Caco-2 (cell line): ENCODE results near the gene SCAP. TPM values are rescaled to one million over a fixed set of nuclear protein-coding genes. Genes with fewer than 3 reads are reported as not detected.
"Not testable (repeated sequence)": the region's sequence is repeated elsewhere in the genome, so short reads cannot be mapped to it uniquely, and the experiment has no call there.

Experiments
- BruUV-seq: library from RNA; stranded (reverse); fragments of 400-500 nt; replicated peaks from 2 replicates; lab custom pipeline; 2021; lab: Mats Ljungman, UMichigan
- CTCF ChIA-PET: fragments of 300-600 bp; sonication (Branson Sonifier 250); formaldehyde crosslinking; loops from one replicate; lab custom pipeline; 2022; ENCODE audit warnings: antibody characterized with exemption; lab: Charles Lee
- POLR2A ChIA-PET: fragments of 300-600 bp; sonication (Branson Sonifier 250); formaldehyde crosslinking; loops from one replicate; lab custom pipeline; 2022; ENCODE audit warnings: antibody characterized with exemption; lab: Charles Lee
- DNase-seq, 2 experiments: peaks; one replicate each; pipeline versions ENCODE4 v3.0.0 to v3.0.0-alpha.2; 2020 to 2022
- H3K27me3 ChIP-seq: replicated peaks from 2 replicates; pipeline ENCODE4 v1.6.0; 2011; ENCODE audit warnings: low read length; ENCODE audit not compliant: control insufficient read depth, insufficient read depth
- H3K36me3 ChIP-seq: 2 replicates; pipeline ENCODE4 v1.5.1; 2011; ENCODE audit warnings: low read length; ENCODE audit not compliant: control insufficient read depth, insufficient read depth
- H3K4me1 ChIP-seq: fragments of 250-450 bp; sonication (Bioruptor Pico); 2 replicates; pipeline ENCODE4 v1.5.1; 2020; ENCODE audit warnings: mild to moderate bottlenecking
- H3K4me3 ChIP-seq: 2 replicates; pipeline ENCODE4 v1.5.1; 2011; ENCODE audit warnings: low read depth, mild to moderate bottlenecking, control low read depth, low read length
- H3K9me3 ChIP-seq: fragments of 250-450 bp; sonication (Bioruptor Pico); 2 replicates; pipeline ENCODE4 v1.5.1; 2020; ENCODE audit warnings: mild to moderate bottlenecking, moderate library complexity
- H3K27ac Mint-ChIP-seq: one replicate; pipeline ENCODE4 v1.8.0; 2022; ENCODE audit warnings: mixed read lengths; ENCODE audit not compliant: unreplicated experiment
- H3K27me3 Mint-ChIP-seq: one replicate; pipeline ENCODE4 v1.8.0; 2022; ENCODE audit warnings: mixed read lengths; ENCODE audit not compliant: insufficient read depth, unreplicated experiment
- H3K36me3 Mint-ChIP-seq: one replicate; pipeline ENCODE4 v1.8.0; 2022; ENCODE audit warnings: mild to moderate bottlenecking, mixed read lengths; ENCODE audit not compliant: insufficient read depth, unreplicated experiment
- H3K4me1 Mint-ChIP-seq: one replicate; pipeline ENCODE4 v1.8.0; 2022; ENCODE audit warnings: low read depth, mixed read lengths; ENCODE audit not compliant: unreplicated experiment
- H3K4me3 Mint-ChIP-seq: one replicate; pipeline ENCODE4 v1.8.0; 2022; ENCODE audit warnings: mild to moderate bottlenecking, moderate library complexity, mixed read lengths; ENCODE audit not compliant: unreplicated experiment
- H3K9me3 Mint-ChIP-seq: one replicate; pipeline ENCODE4 v1.8.0; 2022; ENCODE audit warnings: mixed read lengths; ENCODE audit not compliant: unreplicated experiment
- CTCF ChIP-seq, 2 experiments: fragments of 200-600 bp in 1 of 2; IDR thresholded peaks; 1 replicate in 1 of 2; 2 replicates in 1 of 2; pipeline versions ENCODE4 v1.5.1 to v1.8.0; 2011 to 2022; ENCODE audit warnings: antibody characterized with exemption in 1 of 2, control low read depth in 1 of 2, inconsistent platforms in 1 of 2, low read depth in 1 of 2, low read length in 1 of 2, mild to moderate bottlenecking in 1 of 2, moderate library complexity in 1 of 2; ENCODE audit not compliant: insufficient read depth in 1 of 2, severe bottlenecking in 1 of 2, unreplicated experiment in 1 of 2
- intact Hi-C: fragments of 100-400 bp; cut with micrococcal nuclease; formaldehyde crosslinking; loops from one replicate; pipeline ENCODE4 v1.10.0; 2022; ENCODE audit not compliant: unreplicated experiment
- total RNA-seq: library from RNA; stranded (reverse); gene quantifications from 2 replicates; pipeline ENCODE4 v1.2.3, GENCODE V29; 2022

Gene SCAP
- total RNA-seq, 1 experiment from 2014 or later, result 115 TPM

DNA sequence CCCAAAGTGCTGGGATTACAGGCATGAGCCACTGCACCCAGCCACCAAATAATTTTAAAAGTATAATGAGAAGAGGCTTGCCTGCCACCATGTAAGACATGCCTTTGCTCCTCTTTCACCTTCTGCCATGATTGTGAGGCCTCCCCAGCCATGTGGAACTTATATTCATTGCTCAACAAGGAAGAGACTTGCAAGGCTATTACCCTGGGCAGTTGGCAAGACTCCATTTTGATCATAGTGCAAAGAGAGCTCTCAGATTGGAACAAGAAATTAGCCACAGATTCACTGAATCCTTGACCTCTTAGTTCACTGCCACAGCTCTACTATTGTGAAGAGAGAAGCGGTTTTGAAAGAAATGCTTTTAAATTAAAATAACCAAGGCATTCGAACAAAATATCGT, 6.1 kb downstream of the SCAP start:
- POLR2A ChIA-PET, result no interaction called here
- BruUV-seq, result no TSS peak

GRCh38 chr3:47468315-47468714, 7.4 kb downstream of the SCAP start:
- H3K4me1 Mint-ChIP-seq, H3K27ac Mint-ChIP-seq, POLR2A ChIA-PET, intact Hi-C loops, H3K36me3 ChIP-seq, H3K4me3 Mint-ChIP-seq, CTCF ChIA-PET, BruUV-seq, H3K27me3 Mint-ChIP-seq, DNase-seq, H3K4me3 ChIP-seq, H3K4me1 ChIP-seq, H3K9me3 ChIP-seq, H3K27me3 ChIP-seq, H3K9me3 Mint-ChIP-seq: not testable (repeated sequence)
- peaks cover 21% of the 10 kb centered on the region for H3K36me3 Mint-ChIP-seq

More for the DNA sequence above, 6.1 kb downstream of the SCAP start:
- TF ChIP-seq CTCF (IDR thresholded peaks at IDR 0.05; ENCODE audit: insufficient read depth in 1 of 2, low read depth in 1 of 2, low read length in 1 of 2, severe bottlenecking in 1 of 2, unreplicated experiment in 1 of 2), result no peak
- Histone ChIP-seq H3K36me3 (0 out of 2 replicates have a peak, but pooled peaks cover 1% of the 10 kb centered on the region), H3K9me3 (no peaks in the 10 kb centered on the region; the same call in 1 of the 2 replicates), H3K27me3 (no peaks in the 10 kb centered on the region), H3K4me3 (no peak overlapping the region), H3K4me1 (peaks cover 9% of the 10 kb centered on the region)
- intact Hi-C loops, result no loop called here
- no peaks in the 10 kb centered on the region for H3K27me3 Mint-ChIP-seq
- CTCF ChIA-PET, result no interaction called here
- H3K36me3 Mint-ChIP-seq, result peaks cover 27% of the 10 kb centered on the region
- H3K4me1 Mint-ChIP-seq, result peaks cover 11% of the 10 kb centered on the region
- DNase-seq, result no peak
- no peaks in the 10 kb centered on the region for H3K9me3 Mint-ChIP-seq
- H3K27ac Mint-ChIP-seq, result no peak overlapping the region
- no peak overlapping the region for H3K4me3 Mint-ChIP-seq

GRCh38 chr3:47464588-47464987, 11.2 kb downstream of the SCAP start:
- Histone ChIP-seq H3K4me1 (no peaks in the 10 kb centered on the region), H3K4me3 (no peak overlapping the region), H3K36me3 (0 out of 2 replicates have a peak, but pooled peaks cover 3% of the 10 kb centered on the region), H3K27me3 (no peaks in the 10 kb centered on the region), H3K9me3 (no peaks in the 10 kb centered on the region; the same call in 1 of the 2 replicates)
- intact Hi-C loops, result no loop called here
- ChIA-PET CTCF (no interaction called here), POLR2A (no interaction called here)
- H3K4me3 Mint-ChIP-seq, result no peak overlapping the region
- TF ChIP-seq CTCF (IDR thresholded peaks at IDR 0.05; ENCODE audit: insufficient read depth in 1 of 2, low read depth in 1 of 2, low read length in 1 of 2, severe bottlenecking in 1 of 2, unreplicated experiment in 1 of 2), result no peak
- DNase-seq, result no peak
- BruUV-seq, result no TSS peak
- H3K27me3 Mint-ChIP-seq, result no peaks in the 10 kb centered on the region
- H3K9me3 Mint-ChIP-seq, result peaks cover 2% of the 10 kb centered on the region
- H3K27ac Mint-ChIP-seq, result no peak overlapping the region
- H3K36me3 Mint-ChIP-seq, result peaks cover 35% of the 10 kb centered on the region
- peaks cover 6% of the 10 kb centered on the region for H3K4me1 Mint-ChIP-seq

DNA sequence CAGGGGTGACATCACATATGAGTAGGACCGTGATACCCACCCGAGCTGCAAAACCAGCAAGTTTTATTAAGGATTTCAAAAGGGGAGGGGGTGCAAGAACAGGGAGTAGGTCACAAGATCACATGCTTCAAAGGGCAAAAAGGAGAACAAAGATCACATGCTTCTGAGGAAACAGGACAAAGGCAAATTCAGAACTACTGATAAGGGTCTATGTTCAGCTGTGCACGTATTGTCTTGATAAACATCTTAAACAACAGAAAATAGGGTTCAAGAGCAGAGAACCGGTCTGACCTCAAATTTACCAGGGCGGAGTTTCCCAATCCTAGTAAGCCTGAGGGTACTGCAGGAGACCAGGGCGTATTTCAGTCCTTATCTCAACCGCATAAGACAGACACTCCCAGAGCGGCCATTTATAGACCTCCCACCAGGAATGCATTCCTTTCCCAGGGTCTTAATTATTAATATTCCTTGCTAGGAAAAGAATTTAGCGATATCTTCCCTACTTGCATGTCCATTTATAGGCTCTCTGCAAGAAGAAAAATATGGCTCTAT, 16.1 kb downstream of the SCAP start:
- H3K4me1 ChIP-seq, H3K4me1 Mint-ChIP-seq, intact Hi-C loops, H3K4me3 ChIP-seq, BruUV-seq, H3K9me3 ChIP-seq, CTCF ChIA-PET, H3K36me3 ChIP-seq, POLR2A ChIA-PET, H3K4me3 Mint-ChIP-seq, H3K27ac Mint-ChIP-seq, H3K27me3 ChIP-seq, H3K9me3 Mint-ChIP-seq, H3K27me3 Mint-ChIP-seq: not testable (repeated sequence)
- peaks cover 22% of the 10 kb centered on the region for H3K36me3 Mint-ChIP-seq
- DNase-seq, result peak in 1 of 2 experiments; percentile 18
